ENCODE measurements around the gene QRICH1.
A peak's percentile ranks its signal among the peaks of the same experiment; 100 is the strongest.

Gene QRICH1

GRCh38 chr3:49093853-49094767, at the start of gene QRICH1:
TSS of gene QRICH1 (minus strand) at chr3:49094071. CDS start at chr3:49077017, 17,054 bp downstream.
- DNase-seq: peak; percentile 95

- DNase-seq: no peak
Measured at GRCh38 chr3:49140080-49140479, 46.2 kb upstream of the QRICH1 start.

- DNase-seq: no peak
Measured at GRCh38 chr3:49135499-49135898, 41.6 kb upstream of the QRICH1 start.

GRCh38 chr3:49134471-49135265, 40.8 kb upstream of the QRICH1 start:
- DNase-seq: no peak

GRCh38 chr3:49133226-49133951, 39.5 kb upstream of the QRICH1 start:
- no peak for DNase-seq

- DNase-seq: no peak
Measured at GRCh38 chr3:49132437-49133225, 38.8 kb upstream of the QRICH1 start, which contains the start of gene LAMB2. TSS of gene LAMB2 (minus strand) at chr3:49133050. CDS start at chr3:49132867, 183 bp downstream.

GRCh38 chr3:49132073-49132436, 38.2 kb upstream of the QRICH1 start:
- no peak for DNase-seq

GRCh38 chr3:49131576-49131975, 37.7 kb upstream of the QRICH1 start:
- DNase-seq: no peak

- no peak for DNase-seq
Measured at GRCh38 chr3:49131040-49131439, 37.2 kb upstream of the QRICH1 start.

- no peak for DNase-seq
Measured at GRCh38 chr3:49124991-49125670, 31.3 kb upstream of the QRICH1 start.

GRCh38 chr3:49124203-49124602, 30.3 kb upstream of the QRICH1 start:
- DNase-seq: no peak

GRCh38 chr3:49123687-49124086, 29.8 kb upstream of the QRICH1 start:
- no peak for DNase-seq

GRCh38 chr3:49122886-49123545, 29.1 kb upstream of the QRICH1 start:
- no peak for DNase-seq

GRCh38 chr3:49122451-49122850, 28.6 kb upstream of the QRICH1 start:
- DNase-seq: no peak

- no peak for DNase-seq
Measured at GRCh38 chr3:49122022-49122421, 28.2 kb upstream of the QRICH1 start.

- no peak for DNase-seq
Measured at GRCh38 chr3:49121132-49121736, 27.4 kb upstream of the QRICH1 start.

- peak; percentile 77 for DNase-seq
Measured at GRCh38 chr3:49120438-49121131, 26.7 kb upstream of the QRICH1 start, which contains the start of gene USP19. TSS of gene USP19 (minus strand) at chr3:49120823. CDS start at chr3:49119145, 1,678 bp downstream.

- no peak for DNase-seq
Measured at GRCh38 chr3:49120096-49120437, 26.2 kb upstream of the QRICH1 start.

GRCh38 chr3:49119439-49119838, 25.6 kb upstream of the QRICH1 start:
- no peak for DNase-seq

- DNase-seq: no peak
Measured at GRCh38 chr3:49119036-49119435, 25.2 kb upstream of the QRICH1 start.
